GM18858 (cell line): ENCODE results near the gene OLFML2B.

Source experiments
- ATAC-seq: cut with Tn5 transposase; IDR thresholded peaks from one replicate; pipeline ENCODE4 v1.9.1; 2021; ENCODE audit not compliant: unreplicated experiment

Gene OLFML2B

DNA sequence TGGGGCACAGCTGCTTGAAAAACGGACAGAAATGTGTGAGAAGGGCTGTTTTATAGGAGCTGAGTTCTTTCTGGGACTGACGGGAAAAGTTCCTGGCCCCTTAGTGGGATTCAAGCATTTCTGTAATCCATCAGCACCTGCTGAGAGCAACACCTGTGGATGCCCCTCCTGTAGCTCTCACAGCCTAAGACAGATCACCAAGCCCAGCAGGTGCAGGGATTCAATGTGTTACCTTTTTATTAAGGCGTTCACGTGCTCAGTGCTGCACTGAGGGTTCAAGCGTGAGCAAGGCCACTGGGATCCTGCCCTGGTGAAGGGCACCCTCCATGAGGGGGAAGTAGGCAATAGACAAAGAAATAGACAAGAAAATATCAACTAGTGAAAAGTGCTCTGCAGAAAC, 14.9 kb downstream of the OLFML2B start:
- ATAC-seq = no peak

DNA sequence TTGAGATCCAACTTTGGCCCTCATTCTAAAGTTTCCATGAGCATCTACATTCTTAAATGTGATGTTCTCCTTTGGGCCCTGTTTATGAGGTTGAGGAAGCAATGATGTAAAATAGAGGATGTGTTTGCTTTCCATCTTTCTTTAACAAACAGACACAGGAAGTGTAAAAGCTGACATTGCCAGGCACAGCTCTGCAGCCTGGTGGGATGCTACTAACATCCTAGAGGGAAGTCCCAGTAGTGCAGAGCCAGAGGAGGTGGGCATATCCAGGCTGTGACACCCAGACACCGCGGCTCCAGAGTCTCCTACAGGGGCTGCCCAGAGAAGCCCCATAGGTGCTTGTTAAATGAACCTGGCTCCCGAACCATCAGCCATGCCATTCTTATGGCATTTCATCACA, 16.2 kb downstream of the OLFML2B start:
- no peak for ATAC-seq

GRCh38 chr1:162006081-162006480, 17.6 kb downstream of the OLFML2B start:
- ATAC-seq = no peak

DNA sequence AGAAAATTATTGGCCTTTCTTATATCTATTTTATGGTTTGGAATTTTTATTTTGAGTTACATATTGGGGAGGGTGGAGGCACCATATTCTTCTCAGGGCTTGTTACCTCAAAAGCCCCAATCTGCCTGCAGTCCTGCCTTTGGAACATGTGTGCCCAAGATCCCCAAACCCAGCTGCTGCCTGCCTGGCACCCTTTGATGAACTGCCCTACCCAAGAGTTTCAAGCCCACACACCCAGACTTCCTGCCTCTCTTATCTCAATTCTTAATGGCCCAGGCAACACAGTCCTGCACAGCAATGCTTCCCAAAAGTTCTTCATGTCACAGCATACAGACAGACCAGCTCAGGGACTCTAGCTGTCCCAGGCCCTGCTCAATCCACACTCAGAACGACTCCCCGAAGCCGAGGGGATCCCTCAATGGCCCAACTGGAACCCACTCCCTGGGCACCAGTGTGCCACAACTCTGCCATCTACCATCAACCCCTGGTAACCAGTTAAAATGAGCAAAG, 19.2 kb downstream of the OLFML2B start:
- ATAC-seq = no peak

GRCh38 chr1:162003830-162004215, 19.8 kb downstream of the OLFML2B start:
- no peak for ATAC-seq

GRCh38 chr1:162003061-162003829, 20.4 kb downstream of the OLFML2B start:
- no peak for ATAC-seq

DNA sequence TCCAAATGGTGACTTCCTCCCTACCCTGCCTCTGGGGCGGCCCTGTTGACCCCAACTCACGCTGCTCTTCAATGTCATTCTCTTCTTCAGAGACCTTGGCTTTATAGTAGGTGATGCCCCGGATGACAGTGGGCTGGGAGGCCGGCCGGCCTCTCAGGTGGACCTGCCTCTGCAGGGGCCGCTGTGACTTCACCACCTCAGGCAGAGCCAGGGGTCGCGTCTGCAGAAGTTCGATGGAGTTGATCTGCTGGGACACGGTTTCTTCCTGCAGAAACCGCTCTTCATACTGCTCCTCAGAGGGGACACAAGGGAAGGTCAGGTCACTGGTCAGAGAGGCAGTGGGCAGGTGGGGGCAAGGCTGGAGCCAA, 23.6 kb downstream of the OLFML2B start:
- ATAC-seq = no peak

GRCh38 chr1:161999301-162000052, 24.2 kb downstream of the OLFML2B start:
- ATAC-seq = no peak

DNA sequence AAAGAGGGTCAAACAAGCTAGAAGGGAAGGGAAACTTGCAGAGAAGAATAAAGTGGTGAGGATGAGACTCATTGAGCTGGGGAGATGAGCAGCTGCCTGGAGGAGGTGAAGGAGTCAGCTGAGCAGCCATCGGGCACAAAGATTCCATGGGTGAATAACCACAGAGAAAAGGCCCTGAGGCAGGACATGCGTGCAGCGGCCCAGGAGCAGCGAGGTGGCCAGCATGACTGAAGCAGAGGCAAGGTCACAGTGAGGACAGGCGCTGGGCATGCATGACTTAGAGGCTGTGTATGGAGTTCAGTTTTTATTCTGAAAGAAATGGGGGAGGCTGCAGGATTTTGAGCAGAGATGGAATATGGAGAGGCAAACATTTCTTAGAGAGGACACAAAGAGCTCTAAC, 24.9 kb downstream of the OLFML2B start:
- no peak for ATAC-seq

DNA sequence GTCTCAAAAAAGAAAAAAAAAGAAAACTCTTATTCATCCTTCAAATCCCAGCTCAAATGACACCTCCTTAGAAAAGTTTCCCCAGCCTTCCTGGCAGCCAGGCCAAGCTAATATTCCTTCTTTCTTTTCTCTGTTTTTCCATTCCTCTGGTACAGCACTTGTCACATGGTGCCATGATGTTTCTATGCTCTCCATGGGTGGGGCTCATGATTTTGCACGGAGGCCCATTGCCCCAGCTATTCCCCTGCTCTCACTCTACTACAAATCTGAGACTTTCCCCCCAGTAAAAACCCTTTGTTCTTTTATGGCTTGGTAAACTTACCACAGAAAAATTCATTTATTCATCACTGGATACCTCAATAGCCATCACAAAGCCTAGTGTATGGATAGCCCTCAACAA, 26.5 kb downstream of the OLFML2B start:
- no peak for ATAC-seq

GRCh38 chr1:161994175-161994668, 29.4 kb downstream of the OLFML2B start:
- ATAC-seq = no peak

DNA sequence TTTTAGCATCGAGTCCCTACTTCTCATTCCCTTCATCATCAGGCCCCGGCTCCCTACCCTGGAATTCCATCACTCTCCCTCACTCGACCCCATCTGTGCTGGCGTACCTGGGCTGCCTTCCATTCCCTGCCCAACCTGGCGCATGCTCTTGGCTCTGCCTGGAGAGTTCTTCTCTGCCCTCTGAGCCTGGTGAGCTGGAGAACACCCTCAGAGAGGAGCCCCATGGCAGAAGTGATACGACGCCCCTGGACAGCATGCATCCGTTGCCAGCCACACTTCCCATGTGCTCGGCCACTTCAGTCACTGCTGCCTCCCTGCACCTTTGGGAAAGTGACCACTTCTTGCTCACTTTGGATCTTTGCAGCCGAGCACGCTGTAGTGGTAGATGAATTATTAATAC, 30.1 kb downstream of the OLFML2B start:
- ATAC-seq = no peak

- no peak for ATAC-seq
Measured at GRCh38 chr1:161989786-161990185, 33.9 kb downstream of the OLFML2B start.

- no peak for ATAC-seq
Measured at GRCh38 chr1:161989108-161989507, 34.6 kb downstream of the OLFML2B start.

DNA sequence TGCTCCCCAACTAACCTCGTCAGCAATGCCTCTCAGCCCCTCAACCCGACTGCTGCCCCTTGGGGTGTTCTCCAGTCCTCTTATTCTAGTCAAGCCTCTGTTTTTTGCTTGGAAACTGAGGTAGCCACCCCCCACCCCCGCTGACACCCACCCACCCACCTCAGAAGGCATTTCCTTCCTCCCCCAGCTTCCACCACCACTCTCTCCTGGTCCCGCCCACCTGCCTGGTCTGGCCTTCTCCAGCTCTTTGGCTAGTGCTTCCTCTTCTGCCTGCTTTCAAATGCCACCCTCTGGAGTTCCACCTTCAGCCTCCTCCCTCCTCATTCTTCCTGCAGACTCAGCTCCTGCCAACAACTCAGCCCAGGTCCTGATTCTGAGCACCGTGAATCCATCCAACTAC, 35.3 kb downstream of the OLFML2B start:
- no peak for ATAC-seq

- no peak for ATAC-seq
Measured at GRCh38 chr1:161987872-161988271, 35.8 kb downstream of the OLFML2B start.

DNA sequence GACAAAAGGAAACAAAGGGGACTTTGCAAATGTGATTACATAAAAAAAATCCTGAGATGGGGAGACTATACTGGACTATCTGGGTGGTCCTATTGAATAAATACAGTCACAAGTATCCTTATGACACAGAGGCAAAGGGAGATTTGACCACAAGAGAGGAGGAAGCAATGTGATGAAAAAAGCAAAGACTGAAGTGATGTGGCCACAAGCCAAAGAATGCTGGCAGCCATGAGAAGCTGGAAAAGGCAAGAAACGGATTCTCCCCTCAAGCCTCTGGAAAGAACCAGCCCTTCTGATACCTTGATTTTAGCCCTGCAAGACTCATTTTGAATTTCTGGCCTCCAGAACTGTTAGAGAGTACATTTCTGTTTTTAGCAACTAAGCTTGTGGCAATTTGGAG, 36.4 kb downstream of the OLFML2B start:
- no peak for ATAC-seq

GRCh38 chr1:161986328-161986727, 37.3 kb downstream of the OLFML2B start:
- no peak for ATAC-seq

GRCh38 chr1:161985301-161985822, 38.3 kb downstream of the OLFML2B start:
- ATAC-seq = no peak

DNA sequence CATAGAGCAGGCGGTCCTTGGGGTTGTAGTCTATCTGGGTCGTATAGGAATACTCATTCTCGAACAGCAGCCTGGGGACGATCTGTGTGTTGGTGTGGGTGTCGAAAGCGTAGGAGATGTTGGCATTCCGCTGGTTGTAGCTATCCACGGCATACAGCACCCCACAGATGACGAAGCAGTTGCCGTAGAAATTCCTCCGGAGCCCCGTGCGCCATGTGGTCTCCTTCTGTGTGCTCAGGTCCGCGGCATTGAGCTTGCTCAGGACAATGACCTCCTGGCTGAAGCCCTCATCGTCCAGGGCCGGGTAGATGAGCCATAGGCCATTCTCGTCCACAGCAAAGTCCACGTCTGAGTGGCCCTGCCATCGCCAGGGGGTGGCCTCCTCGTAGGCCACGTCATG, 39.9 kb downstream of the OLFML2B start:
- ATAC-seq = no peak

DNA sequence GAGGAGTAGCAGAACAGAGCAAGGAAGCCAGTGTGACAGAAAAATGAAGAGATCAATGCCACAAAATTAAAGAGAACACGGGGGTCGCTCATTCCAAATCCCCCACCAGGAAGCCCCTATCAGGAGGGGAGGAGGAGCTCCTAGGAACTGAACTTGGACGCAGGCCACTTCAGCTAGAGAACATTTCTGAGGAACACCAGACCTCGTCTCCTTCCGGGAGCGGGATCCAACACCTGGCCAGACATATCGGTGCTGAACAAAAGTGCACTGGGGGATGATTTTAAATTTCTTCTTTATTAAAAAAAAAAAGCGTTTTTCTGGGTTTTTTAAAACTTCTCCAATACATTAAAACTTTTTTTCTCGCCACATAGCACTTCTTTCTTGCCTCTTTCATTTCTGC, 40.8 kb downstream of the OLFML2B start:
- ATAC-seq = no peak

- ATAC-seq = no peak
Measured at GRCh38 chr1:161982507-161982895, 41.2 kb downstream of the OLFML2B start.
